CMK (cell line): ENCODE measurements around the gene ALDH1A3.

Experiments
- DNase-seq: peaks from one replicate; pipeline ENCODE4 v3.0.0-alpha.2; 2010; ENCODE audit warnings: low read depth

The ALDH1A3 gene

DNA sequence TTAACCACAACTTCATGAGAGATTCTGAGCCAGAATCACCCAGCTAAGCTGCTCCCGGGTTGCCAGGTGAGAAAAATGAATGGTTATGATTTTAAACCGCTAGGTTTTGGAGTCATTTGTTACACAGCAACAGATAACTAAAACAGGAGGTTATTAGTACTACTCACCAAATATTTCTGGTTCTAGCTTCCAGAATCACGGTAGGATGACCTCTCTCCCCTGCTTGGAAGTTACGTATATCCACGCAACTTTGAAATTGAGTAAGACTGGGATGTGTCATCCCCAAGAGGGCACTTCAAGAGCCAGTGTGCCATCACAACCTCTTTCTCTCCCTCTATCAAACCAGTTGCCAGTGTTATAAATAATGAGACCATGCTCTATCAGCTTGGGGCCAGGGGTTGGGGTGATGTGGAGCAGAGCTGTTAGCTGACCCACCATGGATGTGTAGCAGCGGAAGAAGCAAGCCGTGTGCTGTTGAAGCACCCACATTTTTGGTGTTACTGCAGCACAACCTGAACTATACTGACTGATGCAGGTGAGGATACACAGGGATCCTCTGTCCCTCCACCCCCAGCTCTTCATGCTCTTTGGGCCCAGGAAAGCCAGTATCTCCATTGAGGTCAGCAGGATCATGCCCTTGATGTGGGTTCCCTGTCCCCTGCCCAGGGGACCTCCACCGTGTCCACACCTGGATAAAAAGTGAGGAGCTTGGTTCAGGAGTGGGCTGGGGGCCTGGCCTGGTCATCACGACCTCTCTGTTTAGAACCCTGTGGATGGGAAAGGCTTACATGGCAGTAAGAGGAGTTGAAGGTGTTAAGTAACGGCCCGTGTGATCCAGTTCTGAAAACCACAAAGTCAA lies 19.4 kb upstream of the ALDH1A3 start:
- DNase-seq = no peak

DNA sequence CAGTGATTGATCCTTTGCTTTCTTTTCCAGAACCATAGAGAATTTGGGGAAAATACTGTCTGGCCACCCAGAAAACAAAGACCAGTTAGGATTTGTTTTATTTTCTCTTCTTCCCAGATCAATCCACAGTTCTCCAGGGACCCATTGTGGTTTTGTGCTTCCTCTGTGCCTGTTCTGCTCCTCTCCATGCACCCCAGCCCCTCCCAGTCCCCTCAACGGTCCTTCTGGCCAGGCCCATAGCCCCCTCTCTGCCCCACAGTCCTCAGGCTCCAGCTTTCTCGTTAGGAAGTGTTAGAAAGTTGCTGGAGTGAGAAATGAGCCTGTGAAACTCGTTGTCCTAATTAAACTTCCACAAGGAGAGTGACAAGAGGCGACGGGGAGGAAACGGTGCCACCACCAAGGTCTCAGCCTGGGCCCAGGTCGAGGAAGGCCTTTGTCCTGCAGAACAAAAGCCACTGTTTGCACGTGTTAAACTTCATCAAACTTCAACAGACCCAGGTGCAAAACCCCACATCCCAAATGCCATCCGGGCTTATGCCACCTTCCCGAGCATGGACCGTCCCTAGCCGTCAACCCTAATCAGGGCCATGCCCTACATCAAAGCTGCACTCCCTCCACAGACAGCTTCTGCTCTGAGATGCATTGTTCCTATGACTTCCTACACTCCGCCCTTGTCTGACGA lies 18.7 kb upstream of the ALDH1A3 start:
- DNase-seq = no peak

DNA sequence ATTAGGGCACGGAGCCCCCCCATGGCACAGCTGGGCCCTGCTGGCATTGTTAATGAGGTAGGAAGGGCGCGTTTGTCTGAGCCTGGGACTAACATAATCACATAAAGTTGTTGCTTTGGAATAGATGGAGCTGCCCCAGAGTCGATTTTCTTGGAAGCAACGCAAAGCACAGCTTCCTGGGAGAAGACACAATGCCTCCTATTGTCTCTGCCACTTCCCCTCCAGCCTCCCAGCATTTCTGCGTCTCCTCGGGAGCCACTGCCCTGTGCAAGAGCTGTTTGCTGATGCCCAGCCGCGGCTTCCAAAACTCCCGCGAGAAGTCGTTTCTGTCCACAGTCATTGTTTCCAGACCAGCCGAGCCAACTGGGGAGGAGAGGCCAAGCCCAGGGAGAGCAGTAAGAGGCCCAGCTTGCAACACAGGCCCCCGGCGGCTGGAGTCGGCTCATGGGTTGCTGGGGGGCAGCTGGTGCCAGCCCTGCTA lies 18.1 kb upstream of the ALDH1A3 start:
- no peak for DNase-seq

DNA sequence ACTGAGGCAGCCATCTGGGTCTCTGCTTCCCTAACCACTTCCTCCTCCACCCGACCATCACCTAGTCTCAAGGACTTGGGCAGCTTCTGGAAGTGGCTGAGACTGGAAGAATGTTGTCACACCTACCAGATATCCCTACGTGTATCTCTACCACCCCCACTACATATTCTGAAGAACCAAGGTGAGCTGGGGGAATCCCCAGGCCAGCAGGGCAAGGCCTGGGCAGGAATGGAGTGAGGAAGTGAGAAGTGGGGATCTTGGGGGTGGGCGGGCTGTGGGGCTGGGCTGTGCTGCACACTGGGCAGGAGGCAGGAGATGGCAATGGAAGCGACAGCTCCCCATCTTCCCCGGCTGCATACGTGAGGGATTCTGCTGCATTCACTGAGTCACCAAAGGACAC lies 17.5 kb upstream of the ALDH1A3 start:
- no peak for DNase-seq

DNA sequence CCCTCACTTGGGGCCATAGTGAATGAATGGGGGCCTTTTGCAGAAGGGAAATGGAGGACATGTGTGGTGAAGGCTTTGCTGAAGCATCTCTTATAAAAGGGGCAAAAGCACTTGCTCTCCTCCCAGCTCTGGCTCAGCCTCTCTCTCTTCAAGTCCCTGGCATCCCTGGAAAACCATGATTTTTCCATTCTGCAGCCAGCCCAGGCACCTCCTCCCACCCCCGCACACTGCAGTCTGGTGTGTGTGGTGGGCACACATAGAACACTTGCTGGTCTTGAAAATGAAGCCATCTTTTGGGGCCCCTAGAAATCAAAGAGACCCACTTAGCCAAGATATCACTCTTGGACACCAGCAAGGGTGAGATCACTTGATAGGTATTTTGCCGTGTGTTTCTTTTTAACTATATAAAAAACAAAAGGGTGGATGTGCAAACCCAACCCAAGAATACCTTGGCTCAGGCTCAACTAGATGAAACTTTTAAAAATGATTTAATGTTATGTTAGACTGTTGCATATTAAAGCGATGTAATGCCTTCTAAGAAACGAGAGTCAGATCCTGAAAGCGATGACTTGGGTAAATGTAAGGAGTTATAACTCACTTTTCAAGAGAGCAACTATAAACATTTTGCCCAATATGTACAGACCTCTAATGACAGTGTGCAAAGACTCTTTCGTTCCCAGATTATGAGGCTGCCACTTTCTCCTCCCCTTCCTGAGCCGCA lies 16.4 kb upstream of the ALDH1A3 start:
- no peak for DNase-seq

DNA sequence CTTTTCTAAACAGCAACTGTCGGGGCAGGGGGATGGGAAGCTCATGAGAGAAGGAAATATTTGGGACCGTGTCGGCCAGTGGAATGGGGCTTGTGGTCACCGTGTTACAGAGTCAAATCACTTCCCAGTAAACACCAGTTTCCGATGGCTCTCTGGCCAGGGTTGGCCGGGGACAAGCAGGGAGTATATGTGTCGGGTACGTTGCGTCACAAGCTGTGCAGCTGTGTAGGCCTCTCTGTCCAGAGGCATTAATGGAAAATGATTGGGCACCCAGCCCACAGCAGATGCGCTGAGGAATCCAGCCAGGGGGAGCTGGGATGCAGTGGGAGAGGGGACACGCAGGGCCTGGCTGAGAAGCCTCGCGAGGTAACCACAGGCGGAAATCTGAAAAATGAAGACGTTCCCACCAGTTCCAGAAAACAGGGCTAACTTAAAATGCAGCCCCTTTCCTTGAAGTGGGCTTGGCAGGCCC lies 15.8 kb upstream of the ALDH1A3 start:
- DNase-seq = no peak

DNA sequence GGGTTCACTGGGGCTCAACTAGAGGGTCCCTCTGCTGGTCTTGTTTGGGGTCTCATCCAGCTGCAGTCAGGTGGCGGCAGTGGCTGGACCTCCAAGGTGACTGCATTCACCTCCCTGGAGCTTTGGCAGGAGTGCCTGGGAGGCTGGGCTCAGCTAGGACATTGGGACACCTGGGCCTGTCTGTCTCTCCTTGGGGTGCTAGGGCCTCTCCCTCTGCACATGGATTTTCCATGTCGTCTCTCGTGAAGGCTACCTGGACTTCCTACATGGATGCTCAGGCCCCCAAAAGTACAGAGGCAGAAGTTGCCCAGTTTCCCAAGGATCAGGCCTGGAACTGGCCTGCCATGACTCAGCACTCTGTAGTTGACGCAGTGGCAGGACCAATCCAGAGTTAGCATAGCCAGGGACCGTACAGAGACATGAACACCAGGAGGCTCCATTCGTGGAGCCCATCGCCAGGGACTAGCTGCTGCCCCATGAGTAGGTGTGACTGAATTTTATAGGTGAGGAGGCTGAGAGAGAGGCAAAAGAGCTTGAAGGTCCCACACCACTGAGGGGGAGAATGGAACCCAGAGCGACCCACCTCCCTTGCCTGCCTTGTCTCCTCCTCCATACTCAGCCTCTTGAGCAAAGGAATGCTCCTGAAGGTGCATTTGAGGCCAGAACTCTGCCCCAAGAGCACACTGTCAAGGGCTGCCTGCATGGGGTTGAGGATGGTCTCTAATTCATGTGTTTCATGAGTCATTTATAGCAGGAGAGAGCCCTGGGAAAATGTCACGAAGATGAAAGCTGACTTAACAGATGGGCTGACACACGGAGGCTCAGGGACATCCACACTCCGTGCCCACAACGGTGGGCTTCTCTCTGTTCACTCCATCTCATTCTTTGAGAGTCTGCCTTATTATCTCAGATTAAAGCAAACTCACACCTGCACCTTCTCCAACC lies 13.0 kb upstream of the ALDH1A3 start:
- no peak for DNase-seq

DNA sequence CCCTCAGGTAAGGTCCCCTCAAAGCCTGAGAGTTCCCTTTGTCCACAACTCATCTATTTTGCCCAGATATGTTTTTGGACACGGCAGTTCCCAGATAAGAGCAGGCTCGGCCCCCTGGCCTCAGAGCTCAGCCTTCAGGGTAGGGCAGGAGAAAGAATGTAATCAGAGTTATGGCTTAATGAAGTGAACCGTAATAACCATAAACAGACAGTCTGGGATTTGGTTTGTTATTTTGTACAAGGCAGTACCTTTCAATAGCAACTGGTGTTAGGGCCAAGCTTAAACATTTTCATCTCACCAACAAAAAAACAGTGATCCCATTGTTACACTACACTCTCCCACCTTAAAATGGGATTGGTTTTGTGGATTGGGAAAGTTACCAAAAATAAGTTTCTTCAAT lies 12.2 kb upstream of the ALDH1A3 start:
- DNase-seq = no peak

DNA sequence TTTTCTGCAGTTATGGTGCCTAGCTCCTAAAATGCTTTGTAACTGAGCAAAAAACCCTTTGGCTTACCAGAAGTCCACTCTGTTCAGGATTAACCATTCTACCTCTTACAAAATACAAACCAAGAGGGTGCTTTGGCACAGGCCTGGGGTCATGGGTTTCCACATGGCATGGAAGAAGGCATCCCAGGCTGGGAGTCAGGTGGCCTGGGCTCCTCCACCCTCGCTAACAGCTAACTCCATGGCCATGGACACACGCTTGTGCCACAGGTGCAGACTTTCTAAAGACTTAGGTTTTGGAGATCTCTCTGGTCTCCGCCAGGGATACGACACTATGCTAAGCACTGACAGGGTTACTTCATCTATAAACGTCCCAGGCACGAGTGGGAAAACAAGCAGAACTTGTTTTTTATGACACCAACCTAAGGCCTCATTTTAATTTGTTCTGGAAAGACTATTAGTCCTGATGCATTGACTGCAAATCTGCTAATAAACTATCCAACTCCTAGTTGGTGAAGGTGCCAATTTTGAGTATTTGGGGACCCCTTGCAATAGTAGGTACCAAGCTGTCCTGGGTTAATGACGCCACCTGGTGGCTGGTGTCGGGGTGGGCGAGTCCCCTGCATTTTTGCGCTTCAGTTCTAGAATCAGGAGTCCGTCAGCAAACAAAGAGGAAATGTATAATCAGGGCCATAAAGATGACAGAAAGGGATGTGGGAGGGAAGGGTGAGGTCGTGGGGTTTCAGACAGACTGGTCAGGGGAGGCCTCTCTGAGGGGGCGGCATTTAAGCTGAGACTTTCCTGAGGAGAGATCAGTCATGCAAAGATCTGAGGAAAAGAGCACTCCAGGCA lies 10.3 kb upstream of the ALDH1A3 start:
- no peak for DNase-seq

DNA sequence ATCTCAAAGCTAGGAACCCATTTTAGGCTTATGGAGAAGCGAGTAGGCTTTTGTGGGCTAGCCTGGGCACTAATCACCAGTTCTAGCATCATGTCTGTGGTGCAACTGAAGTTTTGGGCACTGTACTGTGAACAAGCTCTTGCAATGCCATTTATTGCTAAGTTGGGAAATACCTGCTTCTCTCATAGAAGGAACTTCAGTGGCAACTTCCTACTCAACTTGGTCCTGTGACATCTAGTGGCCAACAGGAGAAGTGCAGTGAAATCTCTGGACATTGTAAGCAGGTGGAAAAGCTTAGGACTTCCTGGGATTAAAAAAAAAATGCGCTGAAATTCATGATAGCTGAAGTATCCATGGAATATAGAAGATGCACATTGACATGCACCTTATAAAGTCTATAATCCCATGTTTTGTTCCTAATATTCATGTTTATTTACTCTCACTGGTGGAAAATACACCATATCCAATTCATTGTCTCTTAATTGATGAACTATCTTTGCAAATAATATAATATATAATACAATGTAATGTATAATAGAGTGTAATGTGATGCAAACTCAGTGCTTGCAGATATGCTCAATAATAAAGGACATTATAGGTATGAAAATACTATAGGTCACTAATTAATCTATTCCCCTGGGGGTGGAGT lies 6.5 kb upstream of the ALDH1A3 start:
- peak; percentile 49 for DNase-seq

DNA sequence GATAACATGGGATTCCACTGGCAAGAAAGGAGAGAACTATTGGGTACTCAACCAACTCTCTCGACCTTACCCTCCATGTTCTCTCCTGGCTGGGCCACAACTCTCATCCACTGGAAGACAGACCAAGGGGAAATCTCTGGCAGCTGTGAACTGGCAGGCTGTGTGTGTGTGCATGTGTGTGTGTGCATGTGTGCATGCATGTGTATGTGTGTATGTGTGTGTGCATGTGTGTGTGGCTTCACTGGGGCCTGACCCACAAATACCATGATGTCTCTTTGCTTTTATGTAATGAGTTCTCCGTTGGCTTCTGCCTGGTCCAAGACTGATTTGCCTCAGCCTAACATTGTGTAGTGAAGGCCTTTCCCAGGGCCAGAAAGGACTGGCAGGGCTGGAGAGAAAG lies 4.1 kb upstream of the ALDH1A3 start:
- no peak for DNase-seq

DNA sequence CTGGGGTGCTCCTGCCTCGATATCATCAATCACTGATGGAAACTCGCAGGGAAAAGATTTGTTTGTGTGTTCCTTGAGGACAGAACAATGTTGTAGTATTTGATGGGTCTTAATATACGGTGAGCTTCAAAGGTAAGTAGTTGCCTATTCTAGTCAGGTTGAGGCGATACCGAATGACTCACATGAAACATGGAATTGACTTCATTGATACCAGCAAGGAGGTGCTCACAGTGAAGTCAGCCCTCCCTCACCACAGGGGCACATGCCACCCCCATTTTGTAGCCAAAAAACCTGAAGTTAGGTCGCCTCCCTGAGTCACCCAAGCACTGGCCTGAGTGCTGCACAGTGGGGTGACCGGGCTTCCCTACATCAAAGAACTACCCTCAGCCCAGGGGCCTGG lies 3.7 kb upstream of the ALDH1A3 start:
- DNase-seq = no peak

DNA sequence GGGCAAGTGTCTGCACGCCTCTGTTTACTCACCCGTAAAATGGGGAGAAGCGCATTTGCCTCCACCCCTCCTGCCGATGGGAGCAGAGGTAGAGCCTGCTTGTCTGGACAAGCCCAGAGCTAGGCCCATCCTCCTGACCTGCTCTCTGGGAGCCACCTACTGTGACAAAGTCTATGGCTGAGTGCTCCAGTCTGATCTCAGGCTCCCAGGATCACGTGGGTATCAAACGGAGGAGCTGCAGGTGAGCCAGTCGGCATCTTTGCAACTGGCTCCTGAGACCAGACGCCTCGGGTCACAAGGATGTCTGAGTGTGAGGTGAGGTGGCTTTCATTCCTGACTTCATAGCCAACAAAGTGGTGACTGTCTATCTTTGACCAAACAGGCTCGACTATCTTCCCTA lies 2.1 kb upstream of the ALDH1A3 start:
- DNase-seq = no peak

DNA sequence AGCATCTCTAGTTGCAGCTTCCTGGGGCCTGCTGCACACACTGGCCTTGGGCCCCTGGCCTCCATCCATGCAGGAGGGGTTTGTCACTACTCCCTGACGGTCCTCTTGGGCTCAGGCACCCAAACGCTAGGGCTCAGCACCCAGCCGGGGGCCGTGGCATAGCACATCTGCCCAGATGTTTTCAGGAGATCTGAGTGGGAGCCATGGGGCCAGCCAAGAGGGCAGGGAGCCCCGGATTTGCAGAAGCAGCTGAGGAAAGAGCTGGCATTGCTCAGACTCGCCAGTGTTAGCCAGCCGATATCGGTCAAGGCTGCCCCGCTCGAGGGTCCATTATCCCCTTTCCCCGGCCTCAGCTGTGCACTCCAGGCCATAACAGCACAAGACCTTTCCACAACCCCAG lies 1.5 kb upstream of the ALDH1A3 start:
- DNase-seq = no peak

DNA sequence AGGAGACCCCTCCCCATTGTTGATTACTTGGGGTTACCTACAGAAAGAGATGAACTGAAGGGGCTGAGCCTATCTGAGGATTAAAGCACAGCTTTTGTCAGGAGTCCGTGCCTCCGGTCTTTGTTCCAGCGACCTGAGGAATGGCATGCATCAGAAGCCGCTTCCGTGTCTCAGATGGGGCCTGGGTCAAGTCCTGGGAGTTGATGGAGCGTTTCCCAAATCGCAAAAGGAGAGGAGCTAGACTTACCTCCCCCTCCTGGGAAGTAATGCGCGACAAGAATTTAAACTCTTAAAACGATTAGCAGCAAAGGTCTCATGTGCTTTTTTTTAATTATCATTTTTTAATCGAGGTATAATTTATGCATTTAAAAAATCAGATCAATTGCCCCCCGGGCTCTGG lies 983 bp upstream of the ALDH1A3 start:
- no peak for DNase-seq

DNA sequence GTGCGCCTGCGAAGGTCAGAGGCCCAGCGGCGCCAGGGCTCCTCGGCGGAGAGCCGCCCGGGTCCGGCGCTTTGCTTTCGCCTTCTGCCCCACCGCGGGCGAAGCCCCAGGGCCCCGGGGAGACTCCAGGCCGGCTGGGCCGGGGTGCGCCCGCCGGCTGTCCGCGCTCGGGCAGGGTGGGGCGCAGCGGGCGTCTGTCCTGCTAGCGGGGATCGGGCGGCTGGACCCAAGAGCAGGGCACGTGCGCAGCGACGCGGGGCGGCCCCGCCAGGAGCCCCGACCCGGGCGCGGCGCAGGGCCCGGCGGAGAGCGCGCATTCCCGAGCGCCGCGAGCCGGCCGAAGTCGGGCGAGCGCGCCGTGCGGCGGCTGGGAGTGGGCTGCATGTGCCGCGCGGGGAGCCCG lies 569 bp upstream of the ALDH1A3 start:
- no peak for DNase-seq

DNA sequence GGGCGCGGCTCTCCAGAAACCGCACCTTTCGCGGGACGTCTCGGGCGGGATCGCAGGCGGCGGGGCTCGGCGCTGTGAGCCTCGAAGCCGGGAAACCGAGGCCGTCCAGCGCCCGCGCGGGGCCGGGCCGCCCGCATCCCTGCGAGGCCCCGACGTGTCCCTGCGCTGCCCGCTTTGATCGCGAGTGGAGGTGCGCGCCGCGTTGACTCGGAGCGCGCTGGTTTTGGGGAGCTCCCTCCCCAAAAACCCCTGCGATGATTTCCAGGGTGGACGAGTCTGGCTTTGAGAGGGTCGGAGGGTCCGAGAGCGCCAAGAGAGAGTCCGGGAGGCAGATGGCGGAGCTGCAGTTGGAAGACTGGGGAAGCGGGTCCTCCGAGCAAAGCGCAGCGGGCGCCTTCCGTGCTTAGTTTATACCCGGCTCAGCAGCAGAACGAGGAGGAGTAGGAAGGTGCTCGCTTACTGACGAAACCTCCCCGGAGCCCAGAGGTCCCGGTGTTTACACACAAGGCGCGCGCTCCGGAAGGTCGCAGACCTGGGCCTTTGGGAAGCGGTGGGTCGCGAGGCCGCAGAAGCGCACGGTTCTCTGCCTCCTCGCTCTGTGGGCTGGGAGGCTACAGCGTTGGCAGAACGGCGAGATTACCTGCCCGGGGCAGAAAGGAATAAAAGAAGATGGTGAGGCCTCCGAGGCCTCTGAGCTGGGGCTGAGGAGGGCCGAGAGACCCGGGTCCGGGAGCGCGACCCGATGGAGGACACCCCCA lies 687 bp downstream of the ALDH1A3 start:
- no peak for DNase-seq

DNA sequence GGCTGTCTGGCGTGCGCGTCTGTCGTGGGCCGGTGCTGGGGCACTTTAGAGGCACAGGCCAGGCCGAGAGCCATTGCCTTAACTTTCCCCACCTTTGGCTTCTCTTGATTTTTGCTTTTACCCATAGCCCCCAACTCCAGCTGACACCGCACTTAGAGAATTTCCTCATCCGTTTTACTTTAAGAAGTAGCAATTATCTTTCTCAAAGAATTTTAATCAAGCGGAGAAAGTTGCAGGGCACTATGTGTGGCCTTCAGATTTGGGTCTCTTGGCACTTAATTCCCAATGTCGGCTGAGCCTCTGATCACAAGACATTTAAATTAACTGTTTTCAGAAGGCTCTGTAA lies 1.2 kb downstream of the ALDH1A3 start:
- no peak for DNase-seq

DNA sequence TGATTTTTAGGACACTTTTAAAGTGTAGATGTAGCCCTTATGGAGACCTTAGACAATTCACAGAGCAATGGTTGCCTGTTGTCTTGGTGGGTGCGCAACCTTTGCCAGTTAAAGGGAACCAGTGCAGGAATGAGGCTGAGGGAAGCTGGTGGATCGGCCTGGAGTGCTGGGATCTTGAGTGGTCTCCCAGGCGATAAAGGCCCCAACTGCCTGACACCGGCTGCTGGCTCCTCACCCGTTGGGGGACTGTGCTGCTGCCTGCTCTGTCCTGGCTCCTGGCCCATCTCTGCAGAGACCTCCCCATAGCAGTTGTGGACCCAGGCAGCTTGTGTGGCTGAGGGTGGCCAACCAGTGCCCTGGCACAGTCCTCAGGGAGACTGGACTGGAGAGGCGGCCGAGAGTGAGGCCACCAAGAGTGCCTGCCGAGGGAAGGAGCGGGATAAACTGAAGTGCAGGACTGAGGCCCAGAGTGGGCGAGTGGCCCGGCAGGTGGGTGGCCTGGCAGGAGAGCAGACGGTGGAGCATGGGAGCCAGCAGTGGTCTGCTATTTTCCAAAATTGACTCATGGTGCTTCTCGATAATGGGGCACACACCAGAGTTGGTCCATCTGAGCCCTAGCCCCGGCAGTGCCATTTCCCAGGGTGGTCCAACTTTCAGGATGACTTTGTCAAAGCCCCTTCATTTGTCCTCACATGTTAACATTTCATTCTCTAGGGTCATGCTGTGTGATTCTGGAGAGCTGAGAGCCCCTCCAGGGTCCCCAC lies 2.1 kb downstream of the ALDH1A3 start:
- no peak for DNase-seq
